Heart left ventricle (tissue), 16 donors: ENCODE measurements around the gene FGD4. TPM values are rescaled to one million over a fixed set of nuclear protein-coding genes. Genes with fewer than 3 reads are reported as not detected.

Experiments used
- ATAC-seq, 4 donors: fragments of 200-7000 bp; cut with Tn5 transposase; one replicate each; pipeline ENCODE4 v1.9.1; 2020 to 2022; ENCODE audit warnings: moderate library complexity in 4 of 4, mild to moderate bottlenecking in 3 of 4, moderate number of reproducible peaks in 1 of 4
- DNase-seq, 5 donors: peaks; one replicate each; pipeline ENCODE4 v3.0.0-alpha.2; 2020
- H3K27ac ChIP-seq, 12 donors: fragments of 200-600 bp; sonication (generic) in 4 of 12; one replicate each; pipeline versions ENCODE4 v1.5.0 to v1.8.0; 2016 to 2022; ENCODE audit warnings: mild to moderate bottlenecking in 2 of 12
- H3K27me3 ChIP-seq, 9 donors: fragments of 200-600 bp; sonication (generic) in 2 of 9; one replicate each; pipeline versions ENCODE4 v1.5.1 to v1.8.0; 2016 to 2022; ENCODE audit warnings: mild to moderate bottlenecking in 3 of 9
- H3K36me3 ChIP-seq, 9 donors: fragments of 200-600 bp; sonication (generic) in 2 of 9; one replicate each; pipeline versions ENCODE4 v1.5.0 to v1.8.0; 2018 to 2022; ENCODE audit warnings: mild to moderate bottlenecking in 2 of 9
- H3K4me1 ChIP-seq, 12 donors: fragments of 200-600 bp; sonication (generic) in 4 of 12; one replicate each; pipeline versions ENCODE4 v1.5.0 to v1.8.0; 2016 to 2022; ENCODE audit warnings: mild to moderate bottlenecking in 3 of 12
- H3K4me3 ChIP-seq, 12 donors: fragments of 200-600 bp; sonication (generic) in 4 of 12; one replicate each; pipeline versions ENCODE4 v1.5.0 to v1.8.0; 2017 to 2022; ENCODE audit warnings: mild to moderate bottlenecking in 9 of 12, moderate library complexity in 4 of 12
- H3K9me3 ChIP-seq, 12 donors: fragments of 200-600 bp; sonication (generic) in 4 of 12; one replicate each; pipeline versions ENCODE4 v1.5.0 to v1.8.0; 2016 to 2022; ENCODE audit warnings: mild to moderate bottlenecking in 1 of 12
- POLR2A ChIP-seq, 2 donors: fragments of 450-650 bp; IDR thresholded peaks; one replicate each; pipeline ENCODE4 v1.6.1; 2017; ENCODE audit warnings: antibody characterized with exemption in 2 of 2, mild to moderate bottlenecking in 2 of 2, moderate library complexity in 2 of 2
- WGBS, 4 donors: extraction: QIAGEN DNeasy Blood & Tissue Kit in 2 of 4; methylation state at CpG; one replicate each; pipeline versions ENCODE4 v1.1.5 to v1.1.7; 2013 to 2018; 5-methylcytosine and 5-hydroxymethylcytosine counted together
- intact Hi-C, 10 donors: fragments of 100-400 bp; cut with DNase I; formaldehyde crosslinking; loops; one replicate each; pipeline versions ENCODE4 v1.11.1 to v1.14.2; 2022
- polyA plus RNA-seq, 2 donors: library from polyadenylated mRNA; stranded (reverse); fragments of 200-250 nt; gene quantifications; one replicate each; pipeline ENCODE4 v1.2.3, GENCODE V29; 2013
- total RNA-seq, 9 donors: library from RNA; depleted of rRNA in 2 of 9; stranded (reverse); fragments of >200 nt in 2 of 9; fragmentation: NEBNext Ultra II Directional in 3 of 9; extraction: Animal tissue kit (Norgen Biotek cat#: 25700) in 3 of 9; gene quantifications; one replicate each; pipeline versions ENCODE4 v1.1.0 to v1.2.4, GENCODE V29; 2016 to 2023
- TF ChIP-seq, protein P1 (sequence below), 12 donors: fragments of 200-600 bp; sonication (generic) in 4 of 12; IDR thresholded peaks; one replicate each; pipeline versions ENCODE4 v1.5.0 to v1.8.0; 2018 to 2022; ENCODE audit warnings: antibody characterized with exemption in 12 of 12, mild to moderate bottlenecking in 5 of 12
- donor health status: ischemic (EF 13 %, LVEDD 7.1; RV severe dilation, severe dysfunction).
- donor health status: healthy with polysubstance abuse.
- donor health status: DM: no; HTN: yes; CAD: no.
- donor health status: DM: no; HTN: no; CAD: no.
- donor health status: ischemic (EF 25% LVEDD 6.9; RV normal size, moderate dysfunction).
- donor health status: ischemic (EF 25% LVEDD 5.7; RV mildly dilated, moderate dysfunction).
- donor health status: healthy.
- donor health status: DM: yes; HTN: yes; CAD: no.
- donor health status: ischemic (EF 35%, LVEDD 5.7; RV mildly dilated, moderate dysfunction).
- donor health status: nonischemic (EF 11% LVEDD 7.7; RV severe dilation, severe dysfunction).
- donor health status: DM: yes; HTN: yes; CAD: no.
- donor health status: PGD.
- donor health status: ischemic (EF 29% LVEDD 5.4; RV normal size, mild dysfunction).
- donor health status: nonischemic (EF 23%, LVEDD 6.1; RV moderate dilation, normal function).

The FGD4 gene
- total and polyA plus RNA-seq, 11 donors, result 4.5 to 36.8 (median 28.2) TPM

DNA sequence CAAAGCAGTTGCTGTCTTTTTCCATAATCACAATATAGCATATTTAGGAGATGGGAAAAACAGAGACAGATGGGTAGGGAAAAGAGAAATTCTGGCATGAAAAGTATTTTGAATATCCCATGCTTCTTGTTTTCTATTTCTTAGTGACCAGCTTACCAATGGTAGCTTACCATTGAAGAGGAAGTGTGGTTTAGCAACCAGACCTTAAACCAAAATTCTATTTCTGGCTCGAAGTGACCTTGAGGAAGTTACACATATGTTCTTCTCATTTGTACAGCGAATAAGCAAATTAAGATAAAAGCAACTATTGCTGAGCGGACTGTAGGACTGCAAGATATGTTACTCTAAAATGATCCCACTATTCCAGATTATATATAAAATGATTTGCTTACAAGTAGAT, 82.9 kb downstream of the FGD4 start:
- TF ChIP-seq POLR2A (IDR thresholded peaks at IDR 0.05), result no peak
- TF ChIP-seq, protein P1, sequence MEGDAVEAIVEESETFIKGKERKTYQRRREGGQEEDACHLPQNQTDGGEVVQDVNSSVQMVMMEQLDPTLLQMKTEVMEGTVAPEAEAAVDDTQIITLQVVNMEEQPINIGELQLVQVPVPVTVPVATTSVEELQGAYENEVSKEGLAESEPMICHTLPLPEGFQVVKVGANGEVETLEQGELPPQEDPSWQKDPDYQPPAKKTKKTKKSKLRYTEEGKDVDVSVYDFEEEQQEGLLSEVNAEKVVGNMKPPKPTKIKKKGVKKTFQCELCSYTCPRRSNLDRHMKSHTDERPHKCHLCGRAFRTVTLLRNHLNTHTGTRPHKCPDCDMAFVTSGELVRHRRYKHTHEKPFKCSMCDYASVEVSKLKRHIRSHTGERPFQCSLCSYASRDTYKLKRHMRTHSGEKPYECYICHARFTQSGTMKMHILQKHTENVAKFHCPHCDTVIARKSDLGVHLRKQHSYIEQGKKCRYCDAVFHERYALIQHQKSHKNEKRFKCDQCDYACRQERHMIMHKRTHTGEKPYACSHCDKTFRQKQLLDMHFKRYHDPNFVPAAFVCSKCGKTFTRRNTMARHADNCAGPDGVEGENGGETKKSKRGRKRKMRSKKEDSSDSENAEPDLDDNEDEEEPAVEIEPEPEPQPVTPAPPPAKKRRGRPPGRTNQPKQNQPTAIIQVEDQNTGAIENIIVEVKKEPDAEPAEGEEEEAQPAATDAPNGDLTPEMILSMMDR (IDR thresholded peaks at IDR 0.05), result no peak
- DNase-seq (no peak), ATAC-seq (peak; percentile 46 to 70 (median 56))
- Histone ChIP-seq H3K36me3 (no peaks in the 10 kb centered on the region), H3K4me3 (peak overlapping the region in 1 of 12 donors; percentile 4), H3K4me1 (peaks cover 0 to 43% (median 29%) of the 10 kb centered on the region in 12 donors), H3K9me3 (no peaks in the 10 kb centered on the region), H3K27me3 (no peaks in the 10 kb centered on the region), H3K27ac (peak overlapping the region; percentile 15 to 92 (median 50))
- intact Hi-C loops, result loop anchor here in 1 of 10 donors (10.0 kb wide), 1 partner anchor 53 kb away; no protein-coding TSS in a partner anchor
- WGBS, 4 donors, result 9 to 22% (median 14%) methylated on average over 3 of the region's 3 CpGs

DNA sequence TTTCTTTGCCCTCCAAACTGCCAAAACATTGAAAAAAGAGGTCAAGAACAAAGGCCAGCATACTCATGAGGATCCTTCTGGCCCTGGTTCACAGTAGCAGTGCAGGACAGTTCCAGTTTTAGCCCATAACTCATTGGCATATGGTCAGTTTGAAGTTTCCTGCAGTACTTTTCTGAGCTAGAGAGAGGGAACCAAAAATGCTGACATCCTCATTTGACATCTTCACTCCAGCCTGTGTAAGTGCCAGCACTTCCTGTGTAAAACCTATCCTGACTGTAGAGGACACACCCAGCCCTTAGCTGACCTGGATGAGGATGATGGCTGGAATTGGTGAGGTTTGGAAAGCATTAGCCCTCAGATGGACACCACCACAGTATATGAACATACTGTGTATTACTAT, 84.1 kb downstream of the FGD4 start:
- Histone ChIP-seq H3K36me3 (no peaks in the 10 kb centered on the region), H3K27me3 (no peaks in the 10 kb centered on the region), H3K4me1 (peaks cover 0 to 56% (median 30%) of the 10 kb centered on the region in 12 donors), H3K27ac (peak overlapping the region in 11 of 12 donors; percentile 15 to 92 (median 51)), H3K9me3 (no peaks in the 10 kb centered on the region), H3K4me3 (no peak overlapping the region)
- intact Hi-C loops, result loop anchor here in 1 of 10 donors (10.0 kb wide), 1 partner anchor 51 kb away; no protein-coding TSS in a partner anchor
- peak in 2 of 5 donors; percentile 25 to 46 for DNase-seq
- peak; percentile 55 to 86 (median 70) for ATAC-seq
- TF ChIP-seq, protein P1 (IDR thresholded peaks at IDR 0.05), result peak in 1 of 12 donors; percentile 8
- no peak for TF ChIP-seq POLR2A (IDR thresholded peaks at IDR 0.05)

DNA sequence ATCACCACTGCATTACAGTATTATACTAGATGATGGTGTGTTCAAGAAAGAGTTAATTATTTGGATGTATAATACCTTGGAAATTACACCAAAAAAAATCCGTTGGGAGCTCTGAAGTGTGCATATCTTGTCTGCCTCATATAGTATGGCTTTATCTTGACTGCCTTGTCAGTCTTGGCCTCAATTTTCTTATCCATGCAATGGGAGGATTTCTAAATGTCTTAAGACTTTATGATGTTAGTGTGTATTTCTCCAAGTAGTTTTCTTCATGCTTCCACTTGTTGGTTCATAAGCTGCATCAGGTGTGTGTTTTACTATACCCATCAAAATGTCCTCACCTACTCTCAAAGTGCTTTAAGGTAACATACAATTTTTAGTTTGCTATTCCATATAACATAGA, 84.6 kb downstream of the FGD4 start:
- no peaks in the 10 kb centered on the region for H3K9me3 ChIP-seq
- H3K27me3 ChIP-seq, result no peaks in the 10 kb centered on the region
- DNase-seq, result no peak
- ATAC-seq, result no peak
- TF ChIP-seq POLR2A (IDR thresholded peaks at IDR 0.05), result no peak
- H3K27ac ChIP-seq, result peak overlapping the region in 9 of 12 donors; percentile 15 to 92 (median 51)
- intact Hi-C loops, result loop anchor here in 1 of 10 donors (10.0 kb wide), 1 partner anchor 51 kb away; no protein-coding TSS in a partner anchor
- 31 to 49% (median 31%) methylated on average over 1 of the region's 1 CpG for WGBS, 4 donors
- no peaks in the 10 kb centered on the region for H3K36me3 ChIP-seq
- H3K4me1 ChIP-seq, result peaks cover 0 to 57% (median 30%) of the 10 kb centered on the region in 12 donors
- H3K4me3 ChIP-seq, result no peak overlapping the region

DNA sequence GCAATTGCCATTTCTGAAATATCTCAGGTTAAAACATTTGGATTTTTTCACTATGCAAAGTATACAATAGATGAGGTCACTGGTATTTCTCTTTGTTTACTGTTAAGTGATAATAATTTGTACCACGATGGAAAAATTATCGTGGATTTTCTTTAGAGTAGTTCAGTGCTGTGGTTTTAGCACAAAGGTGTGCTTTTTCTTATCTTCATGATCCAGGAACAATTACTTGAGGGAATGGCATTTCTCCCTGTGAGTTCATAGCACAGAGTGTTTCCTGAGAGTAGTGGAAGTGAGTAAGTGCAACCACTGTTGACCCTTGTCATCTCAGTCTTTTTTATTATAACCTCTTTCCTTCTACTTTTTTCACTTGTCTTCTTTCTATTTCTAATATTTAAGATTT, 86.8 kb downstream of the FGD4 start:
- intact Hi-C loops, result loop anchor here in 2 of 10 donors (5.0 to 10.0 kb wide), 2 partner anchors 46 to 49 kb away; no protein-coding TSS in a partner anchor
- Histone ChIP-seq H3K27ac (peak overlapping the region in 11 of 12 donors; percentile 2 to 92 (median 44)), H3K4me3 (peak overlapping the region in 3 of 12 donors; percentile 1 to 45 (median 5))

More for the DNA sequence above, 86.8 kb downstream of the FGD4 start:
- no peak for TF ChIP-seq POLR2A (IDR thresholded peaks at IDR 0.05)
- TF ChIP-seq, protein P1 (IDR thresholded peaks at IDR 0.05), result no peak
- ATAC-seq, result peak in 1 of 4 donors; percentile 45
- Histone ChIP-seq H3K36me3 (no peaks in the 10 kb centered on the region), H3K4me1 (peaks cover 0 to 74% (median 30%) of the 10 kb centered on the region in 12 donors), H3K9me3 (no peaks in the 10 kb centered on the region), H3K27me3 (no peaks in the 10 kb centered on the region)
- no peak for DNase-seq
- WGBS, 4 donors, result 38 to 50% (median 46%) methylated on average over 2 of the region's 2 CpGs
